Panc1 (cell line): ENCODE data around the gene CEACAM16. TPM values are rescaled to one million over a fixed set of nuclear protein-coding genes. Genes with fewer than 3 reads are reported as not detected.

Source experiments
- ATAC-seq: fragments of 200-7000 bp; cut with Tn5 transposase; 2 replicates; pipeline ENCODE4 v1.9.1; 2020; ENCODE audit warnings: mild to moderate bottlenecking, moderate library complexity
- BruUV-seq: library from RNA; stranded (reverse); fragments of 400-500 nt; replicated peaks from 2 replicates; lab custom pipeline; 2021; lab: Mats Ljungman, UMichigan
- CTCF ChIA-PET: fragments of 300-600 bp; sonication (Branson Sonifier 250); formaldehyde crosslinking; loops from one replicate; lab custom pipeline; 2022; ENCODE audit warnings: antibody characterized with exemption; lab: Charles Lee
- POLR2A ChIA-PET: fragments of 300-600 bp; sonication (Branson Sonifier 250); formaldehyde crosslinking; loops from one replicate; lab custom pipeline; 2022; ENCODE audit warnings: antibody characterized with exemption; lab: Charles Lee
- DNase-seq: peaks from one replicate; pipeline ENCODE4 v3.0.0-alpha.2; 2010; ENCODE audit warnings: low read depth, low spot score
- H3K27ac ChIP-seq: 2 replicates; pipeline ENCODE4 v1.5.1; 2011; ENCODE audit warnings: mild to moderate bottlenecking, low read length, inconsistent platforms
- H3K27me3 ChIP-seq: fragments of 200-500 bp; sonication (Bioruptor generic); 2 replicates; pipeline ENCODE4 v1.6.0; 2014; ENCODE audit warnings: low read length, inconsistent platforms; ENCODE audit not compliant: control insufficient read depth, insufficient read depth
- H3K36me3 ChIP-seq: fragments of 200-500 bp; sonication (Bioruptor generic); 2 replicates; pipeline ENCODE4 v1.5.1; 2014; ENCODE audit warnings: inconsistent platforms, mild to moderate bottlenecking, low read length, moderate library complexity; ENCODE audit not compliant: control insufficient read depth, insufficient read depth
- H3K4me1 ChIP-seq: 2 replicates; pipeline ENCODE4 v1.5.1; 2011; ENCODE audit warnings: inconsistent platforms, mild to moderate bottlenecking, low read length, moderate library complexity; ENCODE audit not compliant: control insufficient read depth, insufficient read depth
- H3K4me3 ChIP-seq, 2 experiments: 2 replicates each; pipeline ENCODE4 v1.5.1; 2011 to 2012; ENCODE audit warnings: low read depth in 2 of 2, low read length in 2 of 2, mild to moderate bottlenecking in 2 of 2, inconsistent platforms in 1 of 2, moderate library complexity in 1 of 2
- H3K9me3 ChIP-seq: fragments of 200-500 bp; sonication (Bioruptor generic); 2 replicates; pipeline ENCODE4 v1.5.1; 2014; ENCODE audit warnings: low read depth, mild to moderate bottlenecking, inconsistent platforms, low read length, moderate library complexity; ENCODE audit not compliant: control insufficient read depth, insufficient read depth
- CTCF ChIP-seq: fragments of 450-650 bp; IDR thresholded peaks from 2 replicates; pipeline ENCODE4 v1.5.1; 2017; ENCODE audit warnings: mild to moderate bottlenecking
- POLR2AphosphoS5 ChIP-seq: IDR thresholded peaks from 2 replicates; pipeline ENCODE4 v1.6.1; 2012; ENCODE audit warnings: mild to moderate bottlenecking, low read depth, low read length, moderate library complexity
- SIN3A ChIP-seq: IDR thresholded peaks from 2 replicates; pipeline ENCODE4 v1.6.1; 2012; ENCODE audit warnings: low read depth, mild to moderate bottlenecking, low read length, moderate library complexity, borderline replicate concordance; ENCODE audit not compliant: insufficient read depth
- TCF7L2 ChIP-seq: IDR thresholded peaks from 2 replicates; pipeline ENCODE4 v1.6.1; 2011; ENCODE audit warnings: mild to moderate bottlenecking, low read depth, low read length, inconsistent platforms
- in situ Hi-C: cut with HindIII; loops from 2 replicates; pipeline ENCODE4 v1.10.0; 2016; ENCODE audit warnings: low sequenced_read_pairs, low pct_unique_long_range_greater_than_20kb
- intact Hi-C: fragments of 100-400 bp; cut with micrococcal nuclease; formaldehyde crosslinking; loops from one replicate; pipeline ENCODE4 v1.10.0; 2022; ENCODE audit not compliant: unreplicated experiment
- total RNA-seq: library from RNA; stranded (reverse); gene quantifications from one replicate; pipeline ENCODE4 v1.2.1, GENCODE V29; 2021; ENCODE audit not compliant: unreplicated experiment
- TF ChIP-seq, protein P1 (sequence below), 2 experiments: IDR thresholded peaks; 2 replicates each; pipeline ENCODE4 v1.6.1; 2011 to 2012; ENCODE audit warnings: low read depth in 2 of 2, control low read depth in 1 of 2, low read length in 1 of 2, mild to moderate bottlenecking in 1 of 2, moderate library complexity in 1 of 2; ENCODE audit not compliant: insufficient read depth in 1 of 2

Gene CEACAM16
- total RNA-seq, 1 experiment from 2014 or later = not detected

GRCh38 chr19:44723299-44723951, 24.5 kb downstream of the CEACAM16 start:
- in situ Hi-C loops = no loop called here
- H3K9me3 ChIP-seq = no peaks in the 10 kb centered on the region
- intact Hi-C loops = loop anchor here (5.0 kb wide), 1 partner anchor 36 kb away; no protein-coding TSS in a partner anchor
- TF ChIP-seq TCF7L2 = no peak
- TF ChIP-seq, protein P1, sequence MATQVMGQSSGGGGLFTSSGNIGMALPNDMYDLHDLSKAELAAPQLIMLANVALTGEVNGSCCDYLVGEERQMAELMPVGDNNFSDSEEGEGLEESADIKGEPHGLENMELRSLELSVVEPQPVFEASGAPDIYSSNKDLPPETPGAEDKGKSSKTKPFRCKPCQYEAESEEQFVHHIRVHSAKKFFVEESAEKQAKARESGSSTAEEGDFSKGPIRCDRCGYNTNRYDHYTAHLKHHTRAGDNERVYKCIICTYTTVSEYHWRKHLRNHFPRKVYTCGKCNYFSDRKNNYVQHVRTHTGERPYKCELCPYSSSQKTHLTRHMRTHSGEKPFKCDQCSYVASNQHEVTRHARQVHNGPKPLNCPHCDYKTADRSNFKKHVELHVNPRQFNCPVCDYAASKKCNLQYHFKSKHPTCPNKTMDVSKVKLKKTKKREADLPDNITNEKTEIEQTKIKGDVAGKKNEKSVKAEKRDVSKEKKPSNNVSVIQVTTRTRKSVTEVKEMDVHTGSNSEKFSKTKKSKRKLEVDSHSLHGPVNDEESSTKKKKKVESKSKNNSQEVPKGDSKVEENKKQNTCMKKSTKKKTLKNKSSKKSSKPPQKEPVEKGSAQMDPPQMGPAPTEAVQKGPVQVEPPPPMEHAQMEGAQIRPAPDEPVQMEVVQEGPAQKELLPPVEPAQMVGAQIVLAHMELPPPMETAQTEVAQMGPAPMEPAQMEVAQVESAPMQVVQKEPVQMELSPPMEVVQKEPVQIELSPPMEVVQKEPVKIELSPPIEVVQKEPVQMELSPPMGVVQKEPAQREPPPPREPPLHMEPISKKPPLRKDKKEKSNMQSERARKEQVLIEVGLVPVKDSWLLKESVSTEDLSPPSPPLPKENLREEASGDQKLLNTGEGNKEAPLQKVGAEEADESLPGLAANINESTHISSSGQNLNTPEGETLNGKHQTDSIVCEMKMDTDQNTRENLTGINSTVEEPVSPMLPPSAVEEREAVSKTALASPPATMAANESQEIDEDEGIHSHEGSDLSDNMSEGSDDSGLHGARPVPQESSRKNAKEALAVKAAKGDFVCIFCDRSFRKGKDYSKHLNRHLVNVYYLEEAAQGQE (IDR thresholded peaks at IDR 0.05; ENCODE audit: insufficient read depth in 1 of 2, low read depth in 2 of 2, low read length in 1 of 2) = no peak
- no peak for TF ChIP-seq CTCF
- TF ChIP-seq SIN3A = no peak
- no peak for TF ChIP-seq POLR2AphosphoS5
- no peaks in the 10 kb centered on the region for H3K36me3 ChIP-seq
- no peaks in the 10 kb centered on the region for H3K27me3 ChIP-seq
- H3K4me3 ChIP-seq = no peak overlapping the region
- ChIA-PET POLR2A (interaction anchor here (0.6 kb wide), 1 partner anchor 123 kb away, joined by 4 read pairs; the partner anchor contains the start of gene NECTIN2), CTCF (interaction anchor here (0.9 to 3.1 kb wide), 8 partner anchors 32 to 84 kb away, joined by 3 to 34 read pairs (median 7); no protein-coding TSS in a partner anchor)
- peak overlapping the region; percentile 77 for H3K27ac ChIP-seq
- DNase-seq (no peak), ATAC-seq (peak; percentile 31)
- no TSS peak for BruUV-seq
- peaks cover 45% of the 10 kb centered on the region for H3K4me1 ChIP-seq

GRCh38 chr19:44723952-44724319, 25.0 kb downstream of the CEACAM16 start:
- TF ChIP-seq POLR2AphosphoS5 (peak; percentile 18; the same call in 1 of the 2 replicates), TCF7L2 (no peak), CTCF (peak; percentile 94), SIN3A (no peak)
- peak; percentile 73 for DNase-seq
- Histone ChIP-seq H3K9me3 (no peaks in the 10 kb centered on the region), H3K4me1 (peaks cover 41% of the 10 kb centered on the region), H3K27ac (peak overlapping the region; percentile 77), H3K4me3 (no peak overlapping the region), H3K27me3 (no peaks in the 10 kb centered on the region), H3K36me3 (no peaks in the 10 kb centered on the region)
- peak; percentile 81 for ATAC-seq
- POLR2A ChIA-PET = no interaction called here
- in situ Hi-C loops = no loop called here
- no TSS peak for BruUV-seq
- intact Hi-C loops = loop anchor here (2.0 to 5.0 kb wide), 2 partner anchors 37 to 47 kb away; no protein-coding TSS in a partner anchor
- CTCF ChIA-PET = interaction anchor here (0.6 to 3.1 kb wide), 8 partner anchors 31 to 981 kb away, joined by 3 to 34 read pairs (median 4); no protein-coding TSS in a partner anchor
